HG03558 (cell line): ENCODE data around the gene TMPRSS11B.
"Not testable (repeated sequence)": the region's sequence is repeated elsewhere in the genome, so short reads cannot be mapped to it uniquely, and the experiment has no call there.

Experiments used
- ATAC-seq: cut with Tn5 transposase; IDR thresholded peaks from one replicate; pipeline ENCODE4 v1.9.1; 2021; ENCODE audit warnings: moderate number of reproducible peaks; ENCODE audit not compliant: unreplicated experiment; ENCODE audit errors: extremely low read depth

Gene TMPRSS11B

GRCh38 chr4:68240620-68241019 lies 4.9 kb downstream of the TMPRSS11B start:
- no peak for ATAC-seq

GRCh38 chr4:68228568-68228967 lies 16.9 kb downstream of the TMPRSS11B start:
- ATAC-seq: no peak

GRCh38 chr4:68218044-68218443 lies 27.4 kb downstream of the TMPRSS11B start:
- ATAC-seq: no peak

- no peak for ATAC-seq
Observed at GRCh38 chr4:68216501-68216900, 29.0 kb downstream of the TMPRSS11B start.

GRCh38 chr4:68209003-68209402 lies 36.5 kb downstream of the TMPRSS11B start:
- no peak for ATAC-seq

GRCh38 chr4:68194305-68194704 lies 51.2 kb downstream of the TMPRSS11B start:
- ATAC-seq: not testable (repeated sequence)

GRCh38 chr4:68193194-68193593 lies 52.3 kb downstream of the TMPRSS11B start:
- ATAC-seq: no peak

GRCh38 chr4:68187145-68187544 lies 58.3 kb downstream of the TMPRSS11B start:
- no peak for ATAC-seq

- ATAC-seq: no peak
Observed at GRCh38 chr4:68184923-68185322, 60.6 kb downstream of the TMPRSS11B start.

- no peak for ATAC-seq
Observed at GRCh38 chr4:68183417-68183816, 62.1 kb downstream of the TMPRSS11B start.

- no peak for ATAC-seq
Observed at GRCh38 chr4:68182382-68182820, 63.1 kb downstream of the TMPRSS11B start.

GRCh38 chr4:68180849-68181526 lies 64.5 kb downstream of the TMPRSS11B start:
- ATAC-seq: no peak

- ATAC-seq: no peak
Observed at GRCh38 chr4:68176904-68177303, 68.6 kb downstream of the TMPRSS11B start.
